ENCODE data around the gene GPR183. TPM values are rescaled to one million over a fixed set of nuclear protein-coding genes. Genes with fewer than 3 reads are reported as not detected.

Gene GPR183
- total RNA-seq, 4 donors from 2014 or later, result 11.9 to 32.1 (median 22.3) TPM

DNA sequence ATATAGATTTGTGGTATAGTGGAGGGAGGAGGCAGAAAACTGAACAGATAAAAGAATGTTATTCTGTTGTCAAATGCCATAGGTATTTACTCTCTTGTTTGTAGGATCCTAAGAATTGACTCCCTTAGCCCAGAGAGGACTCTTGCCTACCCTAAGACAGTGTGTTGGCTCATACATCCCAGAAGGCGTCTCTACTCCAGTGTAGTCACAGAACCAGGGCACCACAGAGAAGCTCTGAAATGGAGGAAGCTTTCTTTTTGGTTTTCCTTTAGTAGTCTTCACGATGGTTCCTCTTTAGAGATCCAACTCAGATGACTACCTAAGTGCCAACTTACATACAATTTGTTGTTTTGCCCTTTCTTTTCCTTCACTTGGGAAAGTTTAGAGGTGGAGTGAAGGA is 14.0 kb downstream of the GPR183 start:
- H3K36me3 ChIP-seq, result peaks cover 0 to 16% (median 3%) of the 10 kb centered on the region in 4 donors
- H3K9me3 ChIP-seq, result no peaks in the 10 kb centered on the region
- intact Hi-C loops (cut with DNase I), result no loop called here
- H3K27me3 ChIP-seq, result no peaks in the 10 kb centered on the region
- no peak for TF ChIP-seq POLR2A (IDR thresholded peaks at IDR 0.05; ENCODE audit: low read depth)
- TF ChIP-seq POLR2AphosphoS5 (IDR thresholded peaks at IDR 0.05), result no peak
- no peak for TF ChIP-seq EP300 (IDR thresholded peaks at IDR 0.05)
- TF ChIP-seq CTCF (IDR thresholded peaks at IDR 0.05), result no peak
- no peak overlapping the region for H3K4me3 ChIP-seq
- no peak for DNase-seq (ENCODE audit: extremely low spot score)
- no peak overlapping the region for H3K27ac ChIP-seq (replicated peaks in 1 of 4)
- H3K4me1 ChIP-seq, result peaks cover 3 to 42% (median 34%) of the 10 kb centered on the region in 4 donors
- 65% methylated on average over 2 of the region's 2 CpGs for WGBS

DNA sequence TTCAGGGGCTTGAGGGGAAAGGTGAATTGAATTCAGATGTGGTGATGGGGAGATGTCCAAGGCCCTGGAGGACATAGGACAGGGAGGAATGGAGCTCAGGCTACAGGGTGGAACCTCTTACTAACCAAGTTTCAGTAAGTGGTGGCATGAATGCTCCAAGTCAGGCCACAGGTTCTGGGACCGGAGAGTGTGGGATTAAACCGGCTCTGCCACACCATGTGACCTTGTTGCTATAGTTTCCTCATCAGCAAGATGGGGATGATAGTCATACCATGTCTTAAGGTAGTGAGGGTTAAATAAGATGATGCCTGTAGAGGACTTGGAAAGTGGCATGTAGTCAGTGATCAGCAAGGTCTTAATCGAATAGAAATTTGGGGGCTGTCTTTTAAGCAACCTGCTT is 16.3 kb downstream of the GPR183 start:
- H3K27ac ChIP-seq (replicated peaks in 1 of 4), result no peak overlapping the region
- H3K9me3 ChIP-seq, result no peaks in the 10 kb centered on the region
- intact Hi-C loops (cut with DNase I), result no loop called here
- no peak for DNase-seq (ENCODE audit: extremely low spot score)
- H3K36me3 ChIP-seq, result peaks cover 0 to 16% (median 3%) of the 10 kb centered on the region in 4 donors
- TF ChIP-seq EP300 (IDR thresholded peaks at IDR 0.05) (no peak), POLR2A (IDR thresholded peaks at IDR 0.05; ENCODE audit: low read depth) (no peak), CTCF (IDR thresholded peaks at IDR 0.05) (no peak), POLR2AphosphoS5 (IDR thresholded peaks at IDR 0.05) (no peak)
- peaks cover 16 to 36% (median 32%) of the 10 kb centered on the region in 4 donors for H3K4me1 ChIP-seq
- H3K27me3 ChIP-seq, result no peaks in the 10 kb centered on the region
- 90% methylated on average over 3 of the region's 3 CpGs for WGBS
- H3K4me3 ChIP-seq, result no peak overlapping the region

DNA sequence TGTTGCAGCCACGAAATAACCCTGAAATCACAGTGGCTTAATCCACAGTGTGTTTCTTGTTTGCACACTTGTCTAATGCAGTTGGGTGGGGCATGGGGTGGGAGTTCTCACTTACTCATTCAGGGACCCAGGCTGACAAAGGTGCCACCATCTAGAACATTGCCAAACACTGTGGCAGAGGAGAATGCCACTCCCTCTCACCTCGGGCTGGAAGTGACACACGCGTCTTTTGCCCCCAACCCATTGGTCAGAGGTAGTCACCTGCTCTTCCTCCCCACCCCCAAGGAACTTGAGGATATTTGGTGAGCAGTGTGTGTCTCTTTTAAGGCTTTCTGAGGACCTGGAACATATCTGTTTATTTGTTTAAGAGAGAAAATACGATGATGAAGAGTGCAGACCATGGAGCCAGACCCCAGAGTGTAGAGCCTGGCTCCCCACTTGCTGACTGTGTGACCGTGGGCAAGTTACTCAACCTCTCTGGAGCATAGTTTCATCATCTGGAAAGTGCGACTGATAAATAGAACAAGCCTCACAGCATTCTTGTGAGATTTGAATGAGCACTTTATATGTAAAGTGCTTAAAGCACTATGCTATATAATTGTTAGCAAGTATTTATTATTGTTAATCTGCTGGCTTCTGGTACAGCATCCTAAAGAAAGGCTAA is 17.4 kb downstream of the GPR183 start:
- peak overlapping the region in 1 of 4 donors; percentile 3 for H3K27ac ChIP-seq (replicated peaks in 1 of 4)

DNA sequence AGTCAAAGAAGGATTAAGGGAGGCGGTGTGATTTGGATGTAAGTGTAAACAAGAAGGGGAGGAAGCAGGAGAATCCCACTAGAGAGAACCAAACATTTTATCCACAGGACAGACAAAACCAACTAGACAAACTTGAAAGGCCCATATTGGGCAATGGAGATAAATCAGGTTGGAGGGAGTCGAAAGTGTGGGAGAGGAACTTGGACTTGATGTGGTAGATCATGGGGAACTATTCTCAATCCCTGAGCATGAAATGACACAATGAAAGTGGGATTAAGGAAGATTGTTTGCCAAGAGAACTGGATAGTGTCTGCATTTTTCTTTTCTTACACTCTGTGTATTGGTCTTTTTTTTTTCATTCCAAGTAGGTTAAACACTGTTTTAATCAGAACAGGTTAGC is 17.9 kb downstream of the GPR183 start:
- H3K36me3 ChIP-seq, result peaks cover 0 to 4% (median 0%) of the 10 kb centered on the region in 4 donors
- peaks cover 22 to 41% (median 37%) of the 10 kb centered on the region in 4 donors for H3K4me1 ChIP-seq
- DNase-seq (ENCODE audit: extremely low spot score), result no peak
- WGBS, result 66% methylated on average over 2 of the region's 2 CpGs
- H3K27me3 ChIP-seq, result no peaks in the 10 kb centered on the region
- TF ChIP-seq POLR2A (IDR thresholded peaks at IDR 0.05; ENCODE audit: low read depth), result no peak
- no peak for TF ChIP-seq POLR2AphosphoS5 (IDR thresholded peaks at IDR 0.05)
- TF ChIP-seq EP300 (IDR thresholded peaks at IDR 0.05), result no peak
- TF ChIP-seq CTCF (IDR thresholded peaks at IDR 0.05), result no peak
- intact Hi-C loops (cut with DNase I), result no loop called here
- H3K27ac ChIP-seq (replicated peaks in 1 of 4), result peak overlapping the region in 1 of 4 donors; percentile 3
- H3K9me3 ChIP-seq, result no peaks in the 10 kb centered on the region
- H3K4me3 ChIP-seq, result no peak overlapping the region

More for the DNA sequence above, 17.4 kb downstream of the GPR183 start:
- WGBS, result 80% methylated on average over 7 of the region's 7 CpGs
- DNase-seq (ENCODE audit: extremely low spot score), result no peak
- Histone ChIP-seq H3K27me3 (no peaks in the 10 kb centered on the region), H3K4me3 (no peak overlapping the region), H3K36me3 (peaks cover 0 to 5% (median under 1%) of the 10 kb centered on the region in 4 donors), H3K4me1 (peaks cover 22 to 36% (median 33%) of the 10 kb centered on the region in 4 donors), H3K9me3 (no peaks in the 10 kb centered on the region)
- intact Hi-C loops (cut with DNase I), result no loop called here
- TF ChIP-seq EP300 (IDR thresholded peaks at IDR 0.05) (no peak), CTCF (IDR thresholded peaks at IDR 0.05) (no peak), POLR2AphosphoS5 (IDR thresholded peaks at IDR 0.05) (no peak), POLR2A (IDR thresholded peaks at IDR 0.05; ENCODE audit: low read depth) (no peak)
